ENCODE results near the gene TMEM150C.

Gene TMEM150C

GRCh38 chr4:82561786-82562563 is at the start of gene TMEM150C:
Gene TMEM150C (minus strand): TSS chr4:82561988. CDS start chr4:82504657, 57,331 bp downstream.
- peak; percentile 36 for DNase-seq

DNA sequence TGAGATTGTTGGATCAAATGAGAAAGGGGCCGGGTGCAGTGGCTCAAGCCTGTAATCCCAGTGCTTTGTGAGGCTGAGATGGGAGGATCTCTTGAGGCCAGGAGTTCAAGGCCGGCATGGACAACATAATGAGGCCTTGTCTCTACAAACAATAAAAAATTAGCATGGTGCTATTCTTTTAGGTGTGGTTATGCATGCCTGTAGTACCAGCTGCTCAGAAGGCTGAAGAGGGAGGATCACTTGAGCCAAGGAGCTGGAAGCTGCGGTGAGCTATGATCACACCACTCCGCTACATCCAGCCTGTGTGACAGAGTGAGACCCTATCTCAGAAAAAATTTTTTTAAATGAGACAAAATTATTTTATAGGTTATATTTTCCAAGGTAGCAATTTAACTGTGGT is 49.7 kb upstream of the TMEM150C start:
- no peak for DNase-seq

- DNase-seq, result no peak
Measured at GRCh38 chr4:82610041-82610440, 48.3 kb upstream of the TMEM150C start.

DNA sequence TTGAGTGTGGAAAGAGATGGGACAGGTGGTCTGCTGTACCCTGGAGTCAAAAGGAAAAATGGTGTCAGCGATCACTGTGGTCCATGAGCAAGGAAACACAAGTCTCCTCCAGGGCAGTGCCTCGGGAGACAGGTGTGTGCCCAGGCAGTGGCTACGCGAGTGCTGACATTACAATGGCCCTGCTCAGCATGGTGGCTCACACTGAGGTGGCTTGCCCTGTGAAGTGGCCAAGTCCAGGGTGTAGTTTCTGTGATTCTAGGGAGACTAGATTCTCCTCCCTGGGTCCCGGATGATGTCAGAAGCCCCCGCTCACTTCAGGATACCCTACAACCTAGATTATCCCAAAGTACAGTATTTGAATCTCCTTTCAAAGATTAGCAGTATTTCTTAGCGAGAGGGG is 44.8 kb upstream of the TMEM150C start:
- no peak for DNase-seq

DNA sequence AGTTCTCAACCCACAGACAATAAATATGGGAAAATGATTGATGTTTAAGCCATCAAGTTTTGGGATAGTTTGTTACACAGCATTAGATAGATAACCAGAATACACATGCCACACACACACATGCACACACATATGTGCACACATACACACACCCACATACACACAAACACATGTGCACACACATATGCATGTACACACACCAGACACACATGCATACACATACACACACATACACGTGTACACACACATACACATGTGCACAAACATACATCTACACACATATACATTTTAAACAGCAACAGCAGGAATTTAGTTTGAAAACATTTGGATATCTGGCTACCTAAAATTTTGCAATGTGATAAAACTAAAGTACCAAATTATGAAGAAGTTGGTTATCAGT is 42.7 kb upstream of the TMEM150C start:
- DNase-seq, result no peak

DNA sequence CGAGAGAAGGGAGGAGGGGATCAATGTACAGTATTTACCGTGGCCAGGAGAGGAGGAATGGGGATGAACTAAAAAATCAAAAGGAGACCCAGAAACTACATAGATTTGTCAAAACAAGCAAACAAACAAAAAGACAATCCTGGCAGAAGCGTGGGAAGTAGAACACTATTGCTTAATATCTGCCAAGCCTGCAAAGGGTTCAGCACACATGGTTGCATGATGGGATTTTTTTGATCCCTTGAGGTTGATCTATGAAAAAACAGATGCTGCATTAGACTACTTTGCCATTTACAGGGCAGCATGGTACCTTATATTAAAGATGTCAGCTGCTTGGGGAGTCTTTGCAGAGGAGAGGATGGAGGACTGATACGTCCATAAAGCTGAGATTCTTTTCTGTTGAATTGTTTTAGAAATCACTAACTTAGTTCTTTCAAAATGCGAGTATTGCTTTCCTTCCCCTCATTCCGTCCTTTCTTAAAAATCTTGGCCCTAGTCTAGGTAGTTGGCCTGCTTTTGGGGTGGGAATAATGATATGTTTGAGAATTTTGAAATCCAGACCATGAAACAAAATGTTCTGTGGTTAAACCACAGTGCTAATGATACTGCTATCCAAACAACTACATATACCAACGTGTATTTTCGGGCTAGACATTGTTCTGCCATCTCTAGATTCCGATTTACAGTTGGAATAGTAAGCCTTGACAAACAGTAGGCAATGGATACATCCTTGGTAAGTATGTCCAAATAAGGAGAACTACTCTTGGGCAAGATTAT is 39.6 kb upstream of the TMEM150C start:
- DNase-seq, result no peak

GRCh38 chr4:82599336-82599735 is 37.5 kb upstream of the TMEM150C start:
- peak; percentile 47 for DNase-seq

DNA sequence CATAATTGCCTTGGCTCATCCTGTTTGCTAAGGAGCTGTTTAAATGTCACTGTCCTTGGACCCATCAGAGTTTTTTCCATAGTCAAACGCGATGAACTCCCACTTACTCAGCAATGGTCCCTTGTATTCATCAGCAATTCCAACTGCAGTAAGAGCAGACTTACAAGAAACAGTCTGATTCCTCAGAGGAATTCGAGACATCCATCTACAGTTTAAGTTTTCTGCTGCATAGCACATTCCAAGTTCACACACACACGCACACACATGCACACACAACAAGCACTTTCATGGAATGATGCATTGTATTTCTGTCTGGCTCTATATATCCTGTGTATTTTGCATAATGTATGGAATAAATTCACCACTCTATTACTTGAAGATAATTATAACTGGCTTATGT is 32.7 kb upstream of the TMEM150C start:
- DNase-seq, result no peak

- DNase-seq, result no peak
Measured at GRCh38 chr4:82593411-82593810, 31.6 kb upstream of the TMEM150C start.

DNA sequence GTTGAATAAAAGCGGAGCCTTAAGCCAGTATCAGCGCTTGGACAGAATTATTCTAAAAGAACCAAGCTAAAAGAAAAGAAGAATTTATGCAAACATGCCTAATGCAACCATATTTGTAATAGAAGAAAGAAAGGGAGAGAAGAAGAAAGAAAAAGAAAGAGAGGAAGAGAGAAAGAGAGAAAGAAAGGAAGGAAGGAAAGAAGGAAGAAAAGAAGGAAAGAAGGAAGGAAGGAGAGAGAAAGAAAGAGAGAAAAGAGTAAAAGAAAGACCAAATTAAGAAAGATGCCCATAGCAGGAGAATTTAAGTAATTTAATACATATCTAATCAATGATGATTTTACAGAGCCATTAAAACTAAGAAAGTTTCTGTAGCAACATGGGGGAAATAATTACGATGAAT is 30.9 kb upstream of the TMEM150C start:
- DNase-seq, result no peak

DNA sequence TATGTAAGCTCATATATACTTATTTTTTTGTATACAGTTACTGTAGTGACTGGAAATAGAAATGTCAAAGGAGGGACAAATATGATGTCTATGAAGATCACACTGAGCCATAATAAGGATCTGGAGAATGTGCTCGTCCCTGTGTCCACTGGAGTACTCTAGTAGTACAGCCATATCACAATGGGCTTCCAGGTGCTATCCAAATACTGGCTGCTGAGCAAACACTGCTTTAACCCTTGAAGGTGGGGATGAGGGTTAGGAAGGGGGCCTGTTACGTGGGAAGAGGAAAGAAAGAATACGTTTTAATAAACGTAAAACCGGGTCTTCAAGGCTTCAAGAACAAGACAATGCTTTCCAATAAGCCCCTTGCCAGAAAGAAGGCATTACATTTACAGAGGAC is 29.8 kb upstream of the TMEM150C start:
- DNase-seq, result peak; percentile 33

GRCh38 chr4:82589756-82590155 is 28.0 kb upstream of the TMEM150C start:
- DNase-seq, result no peak

- DNase-seq, result no peak
Measured at GRCh38 chr4:82588771-82589270, 27.0 kb upstream of the TMEM150C start.

GRCh38 chr4:82587826-82588540 is 26.2 kb upstream of the TMEM150C start:
- DNase-seq, result no peak

GRCh38 chr4:82585690-82586435 is 24.1 kb upstream of the TMEM150C start:
- DNase-seq, result peak; percentile 7

DNA sequence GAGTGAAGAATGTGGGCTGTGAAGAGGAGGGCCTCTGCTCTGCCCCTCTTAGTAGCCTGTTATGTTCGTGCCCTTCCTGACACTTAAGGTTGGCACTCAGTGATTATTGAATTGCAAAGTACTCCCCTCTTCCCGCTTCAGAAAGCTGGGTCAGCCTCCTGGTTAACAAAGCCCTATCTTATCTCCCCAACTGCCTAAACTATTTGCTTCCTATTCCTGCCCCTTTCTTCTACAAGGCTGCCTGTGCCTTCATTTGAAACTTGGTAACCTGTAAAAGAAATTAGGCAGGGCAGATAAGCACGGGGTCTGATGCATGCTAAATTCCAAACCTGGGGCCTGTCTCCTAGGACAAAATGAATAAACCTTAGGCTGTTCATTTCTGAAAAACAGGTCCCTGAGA is 23.1 kb upstream of the TMEM150C start:
- no peak for DNase-seq

GRCh38 chr4:82583897-82584587 is 22.3 kb upstream of the TMEM150C start:
- no peak for DNase-seq

DNA sequence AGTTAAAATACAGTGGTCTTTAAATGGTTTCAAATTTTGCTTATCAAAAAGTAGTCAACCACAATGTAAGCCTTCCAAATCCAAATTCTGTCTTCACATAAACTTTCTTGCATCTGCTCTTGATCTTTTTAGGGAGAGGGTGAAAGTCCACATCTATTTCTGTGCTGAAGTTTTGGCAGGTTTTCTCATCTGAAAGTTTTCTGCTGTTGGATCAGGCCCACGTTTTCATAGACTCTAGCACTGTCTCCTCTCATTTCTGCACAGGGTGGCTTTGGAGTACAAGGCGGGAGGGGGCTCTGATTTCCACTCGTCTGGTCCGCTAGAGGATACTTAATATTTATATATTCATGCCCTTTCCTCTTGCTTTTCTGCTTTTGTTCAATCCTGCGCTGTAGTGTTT is 18.1 kb upstream of the TMEM150C start:
- no peak for DNase-seq

GRCh38 chr4:82578935-82579334 is 17.1 kb upstream of the TMEM150C start:
- no peak for DNase-seq

- DNase-seq, result no peak
Measured at GRCh38 chr4:82577451-82577850, 15.7 kb upstream of the TMEM150C start.

- no peak for DNase-seq
Measured at GRCh38 chr4:82569727-82570126, 7.9 kb upstream of the TMEM150C start.

- no peak for DNase-seq
Measured at GRCh38 chr4:82569076-82569475, 7.3 kb upstream of the TMEM150C start.
